ENCODE data around the gene STAT5A. TPM values are rescaled to one million over a fixed set of nuclear protein-coding genes. Genes with fewer than 3 reads are reported as not detected.
A peak's percentile ranks its signal among the peaks of the same experiment; 100 is the strongest.

STAT5A gene
- total RNA-seq, 1 experiment from 2014 or later, result 6.4 TPM

- Mint-ChIP-seq H3K4me1 (peaks cover 24 to 26% of the 10 kb centered on the region in 2 experiments), H3K4me3 (no peak overlapping the region; a peak in 1 of 5 replicates), H3K36me3 (ENCODE audit: insufficient read depth in 1 of 3, low read depth in 3 of 3) (peaks cover 34 to 59% (median 49%) of the 10 kb centered on the region in 3 experiments), H3K9me3 (no peaks in the 10 kb centered on the region), H3K27me3 (ENCODE audit: low read depth) (no peaks in the 10 kb centered on the region), H3K27ac (peak overlapping the region in 1 of 3 experiments; percentile 34; a peak in 1 of 7 replicates)
- H3K23ac ChIP-seq (ENCODE audit: insufficient read length, low read depth, low read length), result no peak overlapping the region
- no peak overlapping the region for H2BK20ac ChIP-seq (ENCODE audit: low read depth, low read length, poor library complexity, severe bottlenecking)
- H2BK120ac ChIP-seq (ENCODE audit: low read depth, low read length, poor library complexity, severe bottlenecking), result no peak overlapping the region
- TF ChIP-seq CTCF (conservative IDR thresholded peaks at IDR 0.05), result no peak
- H4K20me1 ChIP-seq (ENCODE audit: control insufficient read depth, insufficient read depth, insufficient read length), result no peaks in the 10 kb centered on the region
- no peak overlapping the region for H2BK15ac ChIP-seq (ENCODE audit: low read depth, low read length)
- H3K27me3 ChIP-seq (ENCODE audit: insufficient read depth, low read length), result no peaks in the 10 kb centered on the region
- no peak overlapping the region for H3K4me2 ChIP-seq (ENCODE audit: insufficient read depth, insufficient read length, low read length)
- H3K23me2 ChIP-seq (ENCODE audit: insufficient read length, low read depth, low read length, poor library complexity, severe bottlenecking), result no peaks in the 10 kb centered on the region
- H3K27ac ChIP-seq (ENCODE audit: insufficient read length, low read depth, low read length), result no peak overlapping the region
- H2BK12ac ChIP-seq (ENCODE audit: insufficient read length, low read depth, low read length), result no peak overlapping the region
- no peak overlapping the region for H4K8ac ChIP-seq (replicated peaks; ENCODE audit: insufficient read length, low read depth, low read length)
- no peaks in the 10 kb centered on the region for H3K79me1 ChIP-seq (ENCODE audit: insufficient read depth, low read depth, low read length, poor library complexity, severe bottlenecking)
- H3K4ac ChIP-seq (ENCODE audit: low read depth, low read length), result no peak overlapping the region
- no peak overlapping the region for H2BK5ac ChIP-seq (ENCODE audit: insufficient read length, low read length)
- DNase-seq, result no peak
- H2AK5ac ChIP-seq (ENCODE audit: insufficient read length, low read length), result no peak overlapping the region
- no peak overlapping the region for H3T11ph ChIP-seq (ENCODE audit: low read length)
- no peak overlapping the region for H3K56ac ChIP-seq (ENCODE audit: insufficient read length, low read depth, low read length)
- H2AFZ ChIP-seq (ENCODE audit: low read length), result no peak overlapping the region
- no peaks in the 10 kb centered on the region for H3K4me1 ChIP-seq (ENCODE audit: insufficient read depth, low read length)
- no peak overlapping the region for H4K91ac ChIP-seq (ENCODE audit: insufficient read length, low read depth, low read length)
- H3K14ac ChIP-seq (ENCODE audit: insufficient read depth, low read length), result no peak overlapping the region
- WGBS (ENCODE audit: extremely low coverage, insufficient read length, low lambda C conversion rate), result no CpG with 5 or more reads among the region's 4 CpGs
- H3K79me2 ChIP-seq (ENCODE audit: insufficient read depth, low read length), result no peaks in the 10 kb centered on the region
- no peaks in the 10 kb centered on the region for H3K9me3 ChIP-seq (ENCODE audit: control insufficient read depth, low read depth, low read length)
- no peak overlapping the region for H4K5ac ChIP-seq (ENCODE audit: insufficient read length, low read depth, low read length)
- H3K9ac ChIP-seq (ENCODE audit: extremely low read depth, insufficient read length, low read length), result no peak overlapping the region
- no peak overlapping the region for H3K18ac ChIP-seq (ENCODE audit: insufficient read length, low read depth, low read length)
Observed at GRCh38 chr17:42316755-42317154, 28.5 kb downstream of the STAT5A start.
